ENCODE results near the gene MIPOL1.

MIPOL1 gene

DNA sequence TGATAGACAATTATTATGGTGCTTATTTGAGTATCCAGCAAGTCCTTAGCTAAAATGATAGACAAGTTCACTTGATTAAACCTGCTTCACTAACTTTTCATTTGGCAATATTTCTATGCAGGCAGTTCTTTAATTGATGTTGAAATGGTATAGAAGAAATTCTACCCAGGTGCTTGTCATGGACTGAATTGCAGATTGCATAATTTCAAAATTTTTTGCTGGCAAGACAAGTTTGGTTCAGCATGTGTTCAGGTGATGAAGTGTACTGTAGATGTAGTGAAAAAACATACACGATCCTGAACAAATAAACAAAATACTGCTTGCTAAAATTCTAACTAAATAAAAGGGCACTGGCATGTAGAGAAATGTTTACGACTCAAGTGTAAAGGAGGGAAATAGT is 208.4 kb downstream of the MIPOL1 start:
- H3K27me3 Mint-ChIP-seq, result no peaks in the 10 kb centered on the region
- no peak overlapping the region for H3K27ac Mint-ChIP-seq
- H3K36me3 Mint-ChIP-seq (ENCODE audit: low read depth), result no peaks in the 10 kb centered on the region

DNA sequence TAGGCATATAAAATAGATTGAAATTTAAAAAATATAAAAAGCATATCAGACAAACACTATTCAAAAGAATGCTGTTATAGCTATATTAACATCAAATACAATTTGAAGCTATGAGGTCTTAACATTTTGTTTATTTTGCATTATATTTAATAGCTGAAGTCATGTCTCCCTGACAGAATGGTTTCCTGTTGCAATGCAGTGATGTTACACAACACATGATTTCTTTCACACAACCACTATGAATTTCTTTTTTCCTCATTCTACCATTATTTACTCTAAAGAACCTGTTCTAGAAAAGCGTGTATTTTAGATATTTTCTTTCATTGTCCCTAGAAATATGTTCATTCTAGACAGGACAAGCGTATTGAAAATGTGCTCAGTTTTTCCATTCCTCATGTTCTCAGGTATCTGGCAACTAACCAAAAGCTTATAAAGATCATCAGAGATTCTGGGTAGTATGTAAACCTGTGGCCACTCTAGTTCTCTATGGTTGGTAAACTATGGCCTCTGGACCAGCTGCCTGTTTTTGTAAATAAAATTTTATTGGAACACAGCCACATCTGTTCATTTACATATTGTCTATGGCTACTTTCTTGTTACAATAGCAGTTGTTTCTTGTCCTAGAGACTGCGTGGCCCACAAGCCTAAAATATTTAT is 213.5 kb downstream of the MIPOL1 start:
- Mint-ChIP-seq H3K27ac (no peak overlapping the region), H3K36me3 (ENCODE audit: low read depth) (no peaks in the 10 kb centered on the region), H3K4me3 (no peak overlapping the region), H3K9me3 (no peaks in the 10 kb centered on the region), H3K4me1 (ENCODE audit: low read depth) (no peaks in the 10 kb centered on the region), H3K27me3 (no peaks in the 10 kb centered on the region)

More for the DNA sequence above, 208.4 kb downstream of the MIPOL1 start:
- no peak overlapping the region for H3K4me3 Mint-ChIP-seq
- H3K9me3 Mint-ChIP-seq, result no peaks in the 10 kb centered on the region
- no peaks in the 10 kb centered on the region for H3K4me1 Mint-ChIP-seq (ENCODE audit: low read depth)

DNA sequence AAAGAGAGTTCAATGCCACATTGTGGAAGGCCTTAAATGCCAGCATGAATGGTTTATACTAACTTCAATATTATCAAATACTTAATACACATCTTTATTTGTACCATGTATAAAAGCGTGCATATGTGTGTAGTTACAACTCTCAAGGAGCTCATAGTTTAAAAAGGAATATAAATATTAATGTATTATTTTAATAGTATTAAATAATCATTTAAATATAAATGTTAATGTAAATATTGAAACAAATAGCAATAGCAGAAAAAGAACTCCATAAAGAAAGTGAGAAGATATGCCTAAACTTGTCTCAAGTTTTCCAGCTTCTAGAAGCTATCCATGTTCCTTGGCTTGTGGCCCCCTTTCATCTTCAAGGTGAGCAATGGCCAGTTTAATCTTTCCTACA is 215.3 kb downstream of the MIPOL1 start:
- H3K4me3 Mint-ChIP-seq, result no peak overlapping the region
- no peaks in the 10 kb centered on the region for H3K36me3 Mint-ChIP-seq (ENCODE audit: low read depth)
- no peaks in the 10 kb centered on the region for H3K4me1 Mint-ChIP-seq (ENCODE audit: low read depth)
- H3K9me3 Mint-ChIP-seq, result no peaks in the 10 kb centered on the region
- no peak overlapping the region for H3K27ac Mint-ChIP-seq
- H3K27me3 Mint-ChIP-seq, result no peaks in the 10 kb centered on the region

DNA sequence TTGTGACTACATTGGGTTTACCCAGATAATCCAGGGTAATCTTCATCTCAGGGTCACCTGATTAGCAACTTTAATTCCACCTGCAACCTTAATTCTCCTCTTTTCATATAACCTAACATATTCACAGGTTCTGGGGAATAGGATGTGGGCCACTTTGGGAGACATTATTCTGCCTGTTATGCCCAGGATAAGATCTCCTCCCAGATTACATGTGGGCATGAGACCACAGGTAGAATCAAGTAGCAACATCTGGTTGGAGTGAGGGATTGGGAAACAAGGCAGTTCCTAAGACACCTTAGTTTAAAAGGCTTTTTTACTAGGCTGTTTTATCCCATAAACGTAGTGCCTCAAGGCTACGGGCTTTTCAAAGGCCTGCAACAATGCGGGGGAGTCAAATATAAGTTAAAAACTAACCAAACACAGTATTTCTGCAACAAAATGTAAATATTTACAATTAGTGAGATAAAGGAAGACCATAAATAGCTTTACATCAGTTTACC is 215.8 kb downstream of the MIPOL1 start:
- Mint-ChIP-seq H3K27ac (no peak overlapping the region), H3K4me1 (ENCODE audit: low read depth) (no peaks in the 10 kb centered on the region), H3K36me3 (ENCODE audit: low read depth) (no peaks in the 10 kb centered on the region), H3K9me3 (no peaks in the 10 kb centered on the region), H3K27me3 (no peaks in the 10 kb centered on the region), H3K4me3 (no peak overlapping the region)

DNA sequence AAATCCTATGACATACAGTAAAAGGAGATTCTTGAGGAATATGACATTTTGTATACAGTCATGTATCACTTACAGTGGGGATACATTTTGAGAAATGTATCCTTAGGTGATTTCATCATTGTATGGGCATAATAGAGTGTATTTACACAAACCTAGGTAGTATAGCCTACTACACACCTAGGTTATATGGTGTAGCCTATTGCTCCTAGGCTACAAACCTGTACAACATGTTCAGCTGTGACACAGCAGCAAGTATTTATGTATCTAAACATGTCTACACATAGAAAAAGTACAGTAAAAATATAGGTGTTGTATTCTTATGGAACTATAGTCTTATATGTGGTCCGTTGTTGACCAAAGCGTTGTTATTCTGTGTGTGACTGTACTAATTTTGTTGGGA is 218.5 kb downstream of the MIPOL1 start:
- Mint-ChIP-seq H3K27me3 (no peaks in the 10 kb centered on the region), H3K27ac (no peak overlapping the region)

DNA sequence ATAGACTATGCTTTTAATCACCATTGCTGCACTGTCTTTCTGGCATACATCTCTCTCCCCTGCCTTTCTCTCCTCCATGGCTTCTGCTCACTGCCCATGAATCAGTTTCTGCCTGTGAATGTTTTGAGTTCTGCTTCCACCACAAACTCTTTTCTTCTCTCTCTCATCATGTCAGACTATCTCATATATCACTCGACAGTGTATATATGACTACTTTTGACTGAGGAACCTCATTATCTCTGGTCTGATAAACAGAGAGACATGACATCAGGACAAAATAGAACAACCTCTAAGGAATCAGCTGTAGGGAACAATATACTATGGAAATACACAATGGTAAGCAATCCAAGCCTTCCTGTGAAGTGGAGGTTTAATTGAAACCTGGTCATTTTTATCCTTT is 219.4 kb downstream of the MIPOL1 start:
- H3K36me3 Mint-ChIP-seq (ENCODE audit: low read depth), result no peaks in the 10 kb centered on the region
- no peaks in the 10 kb centered on the region for H3K4me1 Mint-ChIP-seq (ENCODE audit: low read depth)
- no peak overlapping the region for H3K27ac Mint-ChIP-seq
- no peaks in the 10 kb centered on the region for H3K27me3 Mint-ChIP-seq
- no peak overlapping the region for H3K4me3 Mint-ChIP-seq
- no peaks in the 10 kb centered on the region for H3K9me3 Mint-ChIP-seq

More for the DNA sequence above, 218.5 kb downstream of the MIPOL1 start:
- Mint-ChIP-seq H3K4me3 (no peak overlapping the region), H3K4me1 (ENCODE audit: low read depth) (no peaks in the 10 kb centered on the region), H3K9me3 (no peaks in the 10 kb centered on the region), H3K36me3 (ENCODE audit: low read depth) (no peaks in the 10 kb centered on the region)

DNA sequence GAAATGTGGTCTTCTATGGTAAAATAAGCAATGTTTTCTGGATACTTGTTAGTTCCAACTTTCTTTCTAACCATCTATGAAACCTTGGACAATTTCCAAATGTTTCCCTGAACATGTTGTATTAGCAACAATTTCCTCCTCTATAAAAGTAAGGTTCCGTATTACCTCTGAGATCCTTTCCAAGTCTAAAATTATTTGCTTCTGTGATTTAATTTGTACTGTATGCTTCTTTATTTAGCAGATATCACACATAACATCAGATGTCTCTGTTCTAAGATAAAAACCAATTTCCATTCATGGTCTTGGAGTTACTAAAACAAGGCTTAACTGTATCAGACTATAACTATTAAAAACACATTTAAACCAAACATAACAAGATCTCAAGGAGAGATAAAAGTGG is 220.1 kb downstream of the MIPOL1 start:
- H3K4me1 Mint-ChIP-seq (ENCODE audit: low read depth), result no peaks in the 10 kb centered on the region
- no peaks in the 10 kb centered on the region for H3K9me3 Mint-ChIP-seq
- H3K36me3 Mint-ChIP-seq (ENCODE audit: low read depth), result no peaks in the 10 kb centered on the region
- H3K27ac Mint-ChIP-seq, result no peak overlapping the region
- H3K4me3 Mint-ChIP-seq, result no peak overlapping the region
- no peaks in the 10 kb centered on the region for H3K27me3 Mint-ChIP-seq

DNA sequence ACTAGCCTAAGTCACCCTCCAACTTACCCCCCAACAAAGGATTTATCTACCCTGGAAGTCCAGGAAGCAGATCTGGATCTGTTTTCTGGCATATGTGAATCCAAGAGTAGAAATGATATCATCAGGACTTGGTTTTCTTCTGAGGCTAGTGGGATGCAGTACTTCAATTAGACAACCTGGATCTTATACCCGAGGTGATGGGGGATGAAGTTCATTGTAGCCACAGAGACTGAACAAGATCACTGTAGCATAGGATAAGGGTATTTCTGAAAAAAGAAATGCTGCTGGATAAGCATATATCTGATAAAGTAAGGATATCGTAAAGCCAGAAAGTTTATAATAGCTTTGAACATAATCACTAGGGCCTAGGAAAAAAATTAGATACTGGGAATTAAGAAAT is 222.9 kb downstream of the MIPOL1 start:
- Mint-ChIP-seq H3K4me1 (ENCODE audit: low read depth) (no peaks in the 10 kb centered on the region), H3K27ac (no peak overlapping the region), H3K9me3 (no peaks in the 10 kb centered on the region), H3K27me3 (no peaks in the 10 kb centered on the region), H3K36me3 (ENCODE audit: low read depth) (no peaks in the 10 kb centered on the region), H3K4me3 (no peak overlapping the region)

DNA sequence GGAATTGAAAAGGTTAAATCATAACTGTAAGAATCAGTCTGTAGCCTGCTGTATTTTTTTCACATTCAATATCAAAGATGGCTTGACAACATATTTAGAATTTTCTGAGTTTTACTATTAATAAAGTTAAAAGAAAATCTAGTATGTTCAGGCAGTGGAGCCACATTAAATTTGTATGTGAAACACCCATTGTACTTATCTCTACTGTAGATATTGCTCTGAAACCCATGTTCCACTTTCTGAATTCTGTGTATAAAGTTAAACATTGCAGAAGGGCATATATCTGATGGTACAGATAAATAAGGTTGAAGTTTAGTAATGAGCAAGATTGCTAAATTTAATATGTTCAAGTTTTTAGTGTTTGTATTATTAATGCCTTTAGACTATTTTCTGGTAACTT is 224.6 kb downstream of the MIPOL1 start:
- H3K4me1 Mint-ChIP-seq (ENCODE audit: low read depth), result no peaks in the 10 kb centered on the region
- no peaks in the 10 kb centered on the region for H3K27me3 Mint-ChIP-seq
- no peaks in the 10 kb centered on the region for H3K9me3 Mint-ChIP-seq
- H3K27ac Mint-ChIP-seq, result no peak overlapping the region
- no peak overlapping the region for H3K4me3 Mint-ChIP-seq
- no peaks in the 10 kb centered on the region for H3K36me3 Mint-ChIP-seq (ENCODE audit: low read depth)

DNA sequence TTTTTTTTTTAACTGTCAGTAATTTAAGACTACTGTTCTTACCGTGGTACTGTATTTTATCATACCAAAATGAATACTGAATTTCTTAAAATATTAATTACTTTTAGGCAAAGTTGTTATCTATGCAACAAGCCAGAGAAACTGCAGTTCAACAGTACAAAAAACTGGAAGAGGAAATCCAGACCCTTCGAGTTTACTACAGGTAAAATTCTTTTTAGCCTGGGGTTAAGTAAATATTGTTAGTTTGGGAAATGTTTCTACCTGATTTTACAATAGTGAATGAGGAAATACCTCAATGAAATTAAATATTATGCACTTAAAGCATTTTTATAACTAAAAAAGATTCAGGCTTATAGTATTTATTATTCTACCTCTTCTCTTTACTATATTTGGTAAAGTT is 225.0 kb downstream of the MIPOL1 start:
- no peak overlapping the region for H3K4me3 Mint-ChIP-seq
- no peaks in the 10 kb centered on the region for H3K36me3 Mint-ChIP-seq (ENCODE audit: low read depth)
- H3K4me1 Mint-ChIP-seq (ENCODE audit: low read depth), result no peaks in the 10 kb centered on the region
- H3K9me3 Mint-ChIP-seq, result no peaks in the 10 kb centered on the region
- H3K27me3 Mint-ChIP-seq, result no peaks in the 10 kb centered on the region
- H3K27ac Mint-ChIP-seq, result no peak overlapping the region

DNA sequence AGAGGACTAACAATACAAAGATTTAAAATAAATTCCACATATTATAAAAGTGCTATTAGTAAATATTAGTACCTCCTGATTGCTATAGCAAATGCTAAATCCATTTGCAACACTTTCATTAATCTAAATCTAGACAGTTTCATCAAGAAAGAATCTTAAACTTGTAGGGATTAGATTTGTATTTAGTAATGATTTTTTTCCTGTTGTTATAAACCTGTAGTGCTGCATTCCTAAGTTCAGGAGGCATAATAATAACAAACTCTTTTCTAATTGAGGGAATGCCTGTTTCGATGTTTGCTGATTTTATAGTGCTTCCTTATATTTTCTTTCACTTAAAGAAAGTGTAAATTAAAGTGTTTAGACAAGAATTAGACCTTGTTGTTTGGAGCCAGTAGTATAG is 231.2 kb downstream of the MIPOL1 start:
- Mint-ChIP-seq H3K4me1 (ENCODE audit: low read depth) (no peaks in the 10 kb centered on the region), H3K27me3 (no peaks in the 10 kb centered on the region), H3K4me3 (no peak overlapping the region)

DNA sequence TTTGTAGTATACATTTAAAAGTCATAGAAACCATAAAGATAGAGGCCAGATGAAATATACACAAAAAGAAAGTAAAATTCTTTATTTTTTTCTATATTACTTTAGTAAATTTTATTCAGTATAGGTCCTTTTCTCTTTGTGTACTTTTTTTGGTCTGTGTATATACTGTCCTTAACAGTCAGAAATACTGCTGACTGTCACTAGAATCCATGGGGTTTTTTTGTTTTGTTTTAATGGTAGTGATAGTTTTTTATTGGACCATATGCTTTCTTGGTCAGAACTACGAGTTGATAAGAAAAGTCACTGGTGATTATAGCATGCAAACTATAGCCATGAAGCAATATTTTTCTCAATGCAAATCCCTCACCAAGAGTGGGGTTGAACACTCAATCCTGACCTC is 231.9 kb downstream of the MIPOL1 start:
- H3K9me3 Mint-ChIP-seq, result peaks cover 5% of the 10 kb centered on the region
- H3K36me3 Mint-ChIP-seq (ENCODE audit: low read depth), result no peaks in the 10 kb centered on the region
- H3K27me3 Mint-ChIP-seq, result no peaks in the 10 kb centered on the region
- no peak overlapping the region for H3K27ac Mint-ChIP-seq
- H3K4me3 Mint-ChIP-seq, result no peak overlapping the region
- H3K4me1 Mint-ChIP-seq (ENCODE audit: low read depth), result no peaks in the 10 kb centered on the region

More for the DNA sequence above, 231.2 kb downstream of the MIPOL1 start:
- Mint-ChIP-seq H3K36me3 (ENCODE audit: low read depth) (no peaks in the 10 kb centered on the region), H3K27ac (no peak overlapping the region), H3K9me3 (peaks cover 5% of the 10 kb centered on the region)

DNA sequence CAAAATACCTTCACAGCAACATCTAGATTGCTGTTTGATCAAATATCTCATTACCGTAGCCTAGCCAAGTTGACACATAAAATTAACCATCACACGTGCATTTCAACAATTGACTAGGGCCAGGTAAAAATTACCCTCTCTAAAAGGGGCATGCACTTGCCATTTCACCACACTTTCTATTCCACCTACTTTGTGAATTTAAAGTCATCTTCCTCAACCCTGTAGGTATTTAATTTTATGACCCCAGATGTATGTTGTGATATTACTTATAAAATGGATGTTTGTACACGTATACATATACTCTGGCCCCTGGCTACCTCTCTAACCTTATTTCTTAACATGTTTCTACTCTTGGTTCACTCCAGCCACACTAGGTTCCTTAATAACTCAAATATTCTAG is 237.1 kb downstream of the MIPOL1 start:
- no peaks in the 10 kb centered on the region for H3K36me3 Mint-ChIP-seq (ENCODE audit: low read depth)
- H3K27me3 Mint-ChIP-seq, result no peaks in the 10 kb centered on the region
- H3K9me3 Mint-ChIP-seq, result peaks cover 12% of the 10 kb centered on the region
- no peak overlapping the region for H3K4me3 Mint-ChIP-seq
- no peaks in the 10 kb centered on the region for H3K4me1 Mint-ChIP-seq (ENCODE audit: low read depth)
- H3K27ac Mint-ChIP-seq, result no peak overlapping the region

DNA sequence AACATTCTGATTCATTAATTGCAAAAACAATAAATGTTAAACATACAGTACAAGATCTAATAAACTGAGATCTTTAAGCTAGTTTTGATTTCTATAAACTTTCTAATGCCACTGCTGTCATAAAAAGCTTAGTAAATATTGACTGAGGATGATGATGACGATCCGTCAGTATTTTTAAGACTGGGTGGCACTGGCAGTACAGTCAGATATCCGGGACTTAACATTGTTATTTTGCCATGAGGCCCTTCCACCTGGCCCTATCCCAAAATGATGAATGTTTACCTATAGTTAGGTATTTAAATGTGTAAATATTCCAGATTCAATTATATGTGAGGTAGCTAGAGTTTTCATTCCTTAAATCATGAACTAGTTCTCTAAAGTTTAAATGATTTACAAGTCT is 238.8 kb downstream of the MIPOL1 start:
- peaks cover 12% of the 10 kb centered on the region for H3K9me3 Mint-ChIP-seq
- H3K4me1 Mint-ChIP-seq (ENCODE audit: low read depth), result no peaks in the 10 kb centered on the region
- no peaks in the 10 kb centered on the region for H3K27me3 Mint-ChIP-seq
- H3K4me3 Mint-ChIP-seq, result no peak overlapping the region
- H3K27ac Mint-ChIP-seq, result no peak overlapping the region
- H3K36me3 Mint-ChIP-seq (ENCODE audit: low read depth), result no peaks in the 10 kb centered on the region

DNA sequence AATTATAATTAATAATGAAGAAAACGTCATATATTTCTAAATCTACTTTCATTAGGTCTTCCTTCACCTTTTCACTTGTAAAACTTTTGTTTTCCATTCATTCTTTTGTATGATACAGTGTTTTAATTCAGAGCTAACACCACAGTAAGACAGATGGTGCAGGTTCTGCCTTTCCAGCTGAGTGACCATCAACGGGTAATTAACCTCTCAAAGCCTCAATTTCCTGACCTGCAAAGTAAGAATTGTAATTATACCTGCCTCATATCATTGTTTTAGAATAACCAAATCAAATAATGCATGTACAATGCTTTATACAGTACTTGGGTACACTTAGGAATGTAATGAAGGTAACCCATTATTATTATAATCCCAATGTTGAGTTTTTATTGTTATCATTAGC is 239.8 kb downstream of the MIPOL1 start:
- Mint-ChIP-seq H3K36me3 (ENCODE audit: low read depth) (no peaks in the 10 kb centered on the region), H3K4me3 (no peak overlapping the region), H3K9me3 (peaks cover 7% of the 10 kb centered on the region), H3K27me3 (no peaks in the 10 kb centered on the region), H3K4me1 (ENCODE audit: low read depth) (no peaks in the 10 kb centered on the region), H3K27ac (no peak overlapping the region)

DNA sequence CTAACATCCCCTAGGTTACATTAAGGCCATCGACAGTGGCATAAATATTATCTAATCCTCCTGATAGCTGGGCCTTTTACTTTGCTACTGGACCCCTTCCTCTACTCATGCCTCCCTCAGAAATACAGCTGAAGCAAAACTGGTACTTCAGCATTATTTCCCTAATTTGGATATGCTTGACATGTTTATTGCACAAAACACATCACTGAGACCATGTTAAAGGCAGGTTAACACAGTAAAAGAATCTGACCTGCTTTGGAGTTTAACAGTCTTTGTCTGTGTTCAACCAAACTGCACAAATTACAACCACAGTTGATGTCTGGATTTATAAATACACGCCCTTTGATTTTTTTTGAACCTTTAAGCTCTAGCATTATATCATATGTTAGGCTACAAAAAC is 240.7 kb downstream of the MIPOL1 start:
- Mint-ChIP-seq H3K36me3 (ENCODE audit: low read depth) (no peaks in the 10 kb centered on the region), H3K9me3 (peaks cover 7% of the 10 kb centered on the region), H3K27ac (no peak overlapping the region), H3K4me3 (no peak overlapping the region), H3K4me1 (ENCODE audit: low read depth) (no peaks in the 10 kb centered on the region), H3K27me3 (no peaks in the 10 kb centered on the region)
